ENCODE measurements around the gene PRMT2. TPM values are rescaled to one million over a fixed set of nuclear protein-coding genes. Genes with fewer than 3 reads are reported as not detected.
"Not testable (repeated sequence)": the region's sequence is repeated elsewhere in the genome, so short reads cannot be mapped to it uniquely, and the experiment has no call there.

Gene PRMT2
- total RNA-seq, 2 donors from 2014 or later: 64.7 to 92.4 TPM

DNA sequence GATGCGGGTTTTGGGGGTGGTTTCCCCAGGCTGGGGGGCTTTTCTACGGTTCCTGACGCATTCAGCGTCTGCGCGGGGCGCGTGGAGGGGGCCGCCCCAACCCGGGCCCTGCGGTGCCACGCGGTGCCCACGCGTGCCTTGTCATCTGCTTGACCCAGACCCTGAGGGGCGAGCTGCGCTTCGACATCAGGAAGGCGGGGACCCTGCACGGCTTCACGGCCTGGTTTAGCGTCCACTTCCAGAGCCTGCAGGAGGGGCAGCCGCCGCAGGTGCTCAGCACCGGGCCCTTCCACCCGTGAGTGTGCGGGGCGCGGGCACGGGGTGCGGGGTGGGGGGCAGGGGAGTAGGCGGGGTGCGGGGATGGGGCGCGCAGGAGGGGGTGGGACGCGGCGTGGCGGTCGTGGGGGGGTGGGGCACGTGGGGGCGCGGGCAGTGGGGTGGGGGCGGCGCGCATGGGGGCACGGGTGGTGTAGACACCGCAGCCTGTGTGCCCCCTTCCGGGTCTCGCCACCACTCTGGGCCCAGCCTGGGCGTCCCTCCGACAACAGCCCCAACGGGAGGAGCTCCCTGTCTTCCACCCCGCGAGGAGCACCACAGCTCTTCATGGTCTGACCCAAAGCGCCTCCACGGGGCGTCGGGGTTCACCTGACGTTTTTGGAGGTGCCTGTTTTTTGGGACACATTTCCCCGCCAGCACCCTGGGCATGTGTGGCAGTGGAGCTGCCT lies 26.3 kb downstream of the PRMT2 start:
- no peak overlapping the region for H3K27ac Mint-ChIP-seq
- H3K4me3 Mint-ChIP-seq: no peak overlapping the region
- peaks cover 9 to 18% of the 10 kb centered on the region in 2 donors for H3K4me1 Mint-ChIP-seq (ENCODE audit: low read depth in 2 of 2)
- no peaks in the 10 kb centered on the region for H3K27me3 Mint-ChIP-seq
- no peaks in the 10 kb centered on the region for H3K9me3 Mint-ChIP-seq
- H3K36me3 Mint-ChIP-seq: peaks cover 11% of the 10 kb centered on the region
- DNase-seq (ENCODE audit: low spot score): no peak
- no peak for ATAC-seq

GRCh38 chr21:46662367-46662654 lies 26.8 kb downstream of the PRMT2 start:
- no peak for DNase-seq (ENCODE audit: low spot score)
- Mint-ChIP-seq H3K9me3 (no peaks in the 10 kb centered on the region), H3K4me1 (ENCODE audit: low read depth in 2 of 2) (peaks cover 9 to 17% of the 10 kb centered on the region in 2 donors), H3K27me3 (no peaks in the 10 kb centered on the region), H3K4me3 (no peak overlapping the region), H3K36me3 (peaks cover 6% of the 10 kb centered on the region), H3K27ac (no peak overlapping the region)
- ATAC-seq: peak; percentile 3 to 19

GRCh38 chr21:46662765-46663500 lies 27.5 kb downstream of the PRMT2 start:
- ATAC-seq (no peak), DNase-seq (ENCODE audit: low spot score) (no peak)
- Mint-ChIP-seq H3K4me1 (ENCODE audit: low read depth in 2 of 2) (peaks cover 9 to 16% of the 10 kb centered on the region in 2 donors), H3K4me3 (no peak overlapping the region), H3K27ac (no peak overlapping the region), H3K9me3 (no peaks in the 10 kb centered on the region), H3K27me3 (no peaks in the 10 kb centered on the region), H3K36me3 (peaks cover 5% of the 10 kb centered on the region)

- Mint-ChIP-seq H3K27me3 (no peaks in the 10 kb centered on the region), H3K4me1 (ENCODE audit: low read depth in 2 of 2) (peaks cover 4 to 14% of the 10 kb centered on the region in 2 donors), H3K9me3 (no peaks in the 10 kb centered on the region), H3K27ac (no peak overlapping the region), H3K4me3 (no peak overlapping the region), H3K36me3 (peaks cover 5% of the 10 kb centered on the region)
- no peak for ATAC-seq
- no peak for DNase-seq (ENCODE audit: low spot score)
These were observed 28.3 kb downstream of the PRMT2 start for GRCh38 chr21:46663754-46664153.

- H3K9me3 Mint-ChIP-seq: no peaks in the 10 kb centered on the region
- H3K36me3 Mint-ChIP-seq: peaks cover 5% of the 10 kb centered on the region
- no peak overlapping the region for H3K4me3 Mint-ChIP-seq
- H3K27me3 Mint-ChIP-seq: no peaks in the 10 kb centered on the region
- ATAC-seq (no peak), DNase-seq (ENCODE audit: low spot score) (no peak)
- peaks cover 4 to 11% of the 10 kb centered on the region in 2 donors for H3K4me1 Mint-ChIP-seq (ENCODE audit: low read depth in 2 of 2)
- H3K27ac Mint-ChIP-seq: no peak overlapping the region
These were observed 29.0 kb downstream of the PRMT2 start for GRCh38 chr21:46664316-46664995.

DNA sequence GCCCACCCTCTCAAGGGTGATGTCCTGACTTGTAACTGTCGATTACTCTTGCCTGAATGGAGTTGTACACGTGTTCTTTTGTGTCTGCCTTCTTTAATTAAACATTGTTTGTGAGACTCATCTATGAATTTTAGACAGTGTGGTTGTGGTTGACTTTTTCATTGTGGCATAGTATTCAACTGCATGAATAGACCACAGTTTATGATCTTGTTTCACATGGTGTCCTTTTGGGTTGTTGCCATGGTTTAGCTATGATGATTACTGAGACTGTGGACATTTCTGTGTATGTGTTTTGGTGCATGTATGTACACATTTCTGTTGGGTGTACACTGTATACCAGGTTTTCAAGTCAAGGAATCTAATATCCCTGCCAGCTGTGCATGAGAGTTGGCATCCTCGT lies 30.1 kb downstream of the PRMT2 start:
- Mint-ChIP-seq H3K27me3 (peaks cover 0 to 3% of the 10 kb centered on the region in 2 donors), H3K36me3 (peaks cover 5% of the 10 kb centered on the region), H3K4me1 (ENCODE audit: low read depth in 2 of 2) (peaks cover 4 to 11% of the 10 kb centered on the region in 2 donors), H3K4me3 (peak overlapping the region; percentile 11), H3K27ac (no peak overlapping the region), H3K9me3 (no peaks in the 10 kb centered on the region)
- ATAC-seq (no peak), DNase-seq (ENCODE audit: low spot score) (no peak)

DNA sequence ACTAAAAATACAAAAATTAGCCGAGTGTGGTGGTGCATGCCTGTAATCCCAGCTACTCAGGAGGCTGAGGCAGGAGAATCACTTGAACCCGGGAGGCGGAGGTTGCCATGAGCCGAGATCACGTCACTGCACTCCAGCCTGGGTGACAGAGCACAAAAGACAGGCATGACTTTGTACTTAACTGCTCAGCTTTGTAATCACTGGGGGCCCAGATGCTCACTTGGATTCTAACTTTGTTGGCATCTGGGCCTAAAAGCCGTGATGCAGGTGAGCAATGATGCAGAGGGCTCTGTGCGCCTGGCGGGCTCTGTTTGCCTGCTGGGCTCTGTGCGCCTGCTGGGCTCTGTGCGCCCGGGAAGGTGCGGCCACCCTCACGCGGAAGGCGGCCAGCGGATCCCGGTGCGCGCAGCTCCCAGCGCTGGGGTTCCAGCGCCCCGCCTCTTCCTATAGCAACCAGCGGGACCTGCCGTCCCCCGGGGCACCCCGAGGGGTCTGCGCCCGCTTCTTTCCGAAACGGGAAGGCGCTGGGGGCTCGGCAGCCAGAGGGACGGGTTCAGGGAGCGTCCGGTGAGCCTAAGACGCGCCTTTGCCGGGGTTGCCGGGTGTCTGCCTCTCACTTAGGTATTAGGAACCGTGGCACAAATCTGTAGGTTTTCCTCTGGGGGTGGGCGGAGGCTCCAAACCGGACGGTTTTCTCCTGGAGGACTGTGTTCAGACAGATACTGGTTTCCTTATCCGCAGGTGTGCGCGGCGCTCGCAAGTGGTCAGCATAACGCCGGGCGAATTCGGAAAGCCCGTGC lies 31.7 kb downstream of the PRMT2 start:
- Mint-ChIP-seq H3K4me1 (ENCODE audit: low read depth in 2 of 2) (peaks cover 4 to 11% of the 10 kb centered on the region in 2 donors), H3K9me3 (no peaks in the 10 kb centered on the region), H3K27me3 (peaks cover 0 to 3% of the 10 kb centered on the region in 2 donors), H3K36me3 (peaks cover 5% of the 10 kb centered on the region), H3K4me3 (peak overlapping the region; percentile 84), H3K27ac (no peak overlapping the region)
- DNase-seq (ENCODE audit: low spot score) (no peak), ATAC-seq (peak; percentile 47 to 63)

DNA sequence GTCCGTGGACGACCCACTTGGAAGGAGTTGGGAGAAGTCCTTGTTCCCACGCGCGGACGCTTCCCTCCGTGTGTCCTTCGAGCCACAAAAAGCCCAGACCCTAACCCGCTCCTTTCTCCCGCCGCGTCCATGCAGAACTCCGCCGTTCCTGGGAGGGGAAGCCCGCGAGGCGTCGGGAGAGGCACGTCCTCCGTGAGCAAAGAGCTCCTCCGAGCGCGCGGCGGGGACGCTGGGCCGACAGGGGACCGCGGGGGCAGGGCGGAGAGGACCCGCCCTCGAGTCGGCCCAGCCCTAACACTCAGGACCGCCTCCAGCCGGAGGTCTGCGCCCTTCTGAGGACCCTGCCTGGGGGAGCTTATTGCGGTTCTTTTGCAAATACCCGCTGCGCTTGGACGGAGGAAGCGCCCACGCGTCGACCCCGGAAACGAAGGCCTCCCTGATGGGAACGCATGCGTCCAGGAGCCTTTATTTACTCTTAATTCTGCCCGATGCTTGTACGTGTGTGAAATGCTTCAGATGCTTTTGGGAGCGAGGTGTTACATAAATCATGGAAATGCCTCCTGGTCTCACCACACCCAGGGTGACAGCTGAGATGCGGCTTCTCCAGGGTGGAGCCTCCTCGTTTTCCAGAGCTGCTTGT lies 32.4 kb downstream of the PRMT2 start:
- ATAC-seq (peak; percentile 50 to 66), DNase-seq (ENCODE audit: low spot score) (no peak)
- H3K36me3 Mint-ChIP-seq: peaks cover 5% of the 10 kb centered on the region
- no peak overlapping the region for H3K27ac Mint-ChIP-seq
- peak overlapping the region; percentile 84 for H3K4me3 Mint-ChIP-seq
- no peaks in the 10 kb centered on the region for H3K9me3 Mint-ChIP-seq
- H3K4me1 Mint-ChIP-seq (ENCODE audit: low read depth in 2 of 2): peaks cover 4 to 11% of the 10 kb centered on the region in 2 donors
- H3K27me3 Mint-ChIP-seq: peaks cover 0 to 3% of the 10 kb centered on the region in 2 donors

- peak overlapping the region; percentile 84 for H3K4me3 Mint-ChIP-seq
- no peak for ATAC-seq
- peaks cover 5% of the 10 kb centered on the region for H3K36me3 Mint-ChIP-seq
- H3K9me3 Mint-ChIP-seq: no peaks in the 10 kb centered on the region
- DNase-seq (ENCODE audit: low spot score): no peak
- H3K27ac Mint-ChIP-seq: no peak overlapping the region
- H3K27me3 Mint-ChIP-seq: peaks cover 0 to 3% of the 10 kb centered on the region in 2 donors
- peaks cover 4 to 6% of the 10 kb centered on the region in 2 donors for H3K4me1 Mint-ChIP-seq (ENCODE audit: low read depth in 2 of 2)
These were observed 32.9 kb downstream of the PRMT2 start for GRCh38 chr21:46668381-46668780.

- not testable (repeated sequence) for H3K27me3 Mint-ChIP-seq; DNase-seq (ENCODE audit: low spot score); H3K4me3 Mint-ChIP-seq; H3K4me1 Mint-ChIP-seq (ENCODE audit: low read depth in 2 of 2); H3K27ac Mint-ChIP-seq; H3K36me3 Mint-ChIP-seq; ATAC-seq; H3K9me3 Mint-ChIP-seq
These were observed 33.4 kb downstream of the PRMT2 start for GRCh38 chr21:46668904-46669303.

DNA sequence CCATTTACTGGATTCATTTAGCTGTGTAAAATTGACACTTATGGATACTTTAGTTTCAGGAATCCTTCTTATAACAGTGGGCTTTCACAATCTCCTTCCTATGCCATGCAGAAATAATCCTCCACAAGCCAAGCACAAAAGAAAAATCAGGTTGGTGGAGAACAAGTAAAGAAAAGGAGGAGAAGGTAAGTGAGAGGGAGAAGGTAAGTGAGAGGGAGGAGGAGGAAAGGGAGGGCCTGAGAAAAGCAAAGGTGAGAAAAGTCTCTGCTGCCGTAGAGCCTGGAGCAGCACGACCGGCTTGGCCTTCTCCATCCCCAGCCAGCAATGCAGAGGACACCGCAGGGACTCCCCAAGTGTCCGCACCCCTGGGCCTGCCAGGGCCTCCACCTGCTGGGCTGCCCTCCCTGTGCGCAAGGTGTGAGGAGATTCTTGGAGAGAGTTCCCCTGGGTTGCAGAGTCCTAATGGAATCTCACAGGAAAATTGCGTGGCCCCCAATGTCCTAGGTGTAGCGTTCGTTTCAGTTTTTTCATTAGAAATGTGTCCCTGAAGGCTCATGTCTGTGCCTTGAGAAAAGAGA lies 39.0 kb downstream of the PRMT2 start:
- peaks cover 0 to 3% of the 10 kb centered on the region in 2 donors for H3K27me3 Mint-ChIP-seq
- H3K9me3 Mint-ChIP-seq: no peaks in the 10 kb centered on the region
- H3K36me3 Mint-ChIP-seq: no peaks in the 10 kb centered on the region
- ATAC-seq (no peak), DNase-seq (ENCODE audit: low spot score) (no peak)
- H3K4me1 Mint-ChIP-seq (ENCODE audit: low read depth in 2 of 2): peaks cover 0 to 3% of the 10 kb centered on the region in 2 donors
- H3K4me3 Mint-ChIP-seq: no peak overlapping the region
- no peak overlapping the region for H3K27ac Mint-ChIP-seq

DNA sequence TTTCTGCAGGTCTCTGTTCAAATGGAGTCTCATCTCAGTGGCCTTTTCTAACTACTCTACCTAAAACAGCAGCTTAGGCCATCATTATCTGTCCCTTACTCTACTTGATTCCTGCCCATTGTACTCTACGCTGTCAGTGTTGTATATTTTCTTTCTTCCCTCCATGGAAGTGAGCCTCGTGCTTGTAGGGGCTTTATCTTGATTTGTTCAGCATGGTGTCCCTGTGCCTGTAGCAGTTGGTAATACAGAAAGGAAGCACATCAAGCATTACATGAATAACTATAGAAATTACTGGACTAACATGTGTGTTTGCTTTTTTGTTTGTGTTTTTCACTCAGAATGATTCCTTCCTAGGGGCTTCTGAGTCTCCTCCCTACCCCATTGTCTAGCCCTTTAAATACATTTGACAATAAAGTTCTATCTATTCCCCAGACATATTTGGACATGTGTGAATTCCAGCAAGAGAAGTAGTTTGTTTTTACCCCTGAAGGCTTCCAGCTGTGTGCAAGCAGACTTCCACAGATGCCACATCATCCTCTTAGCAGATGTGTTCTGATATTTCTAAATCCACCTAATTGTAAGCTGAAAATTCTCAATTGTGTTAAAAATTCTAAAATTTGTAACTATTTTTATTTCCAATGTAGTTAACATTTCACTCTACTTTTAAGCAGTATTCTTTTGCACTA lies 40.3 kb downstream of the PRMT2 start:
- DNase-seq (ENCODE audit: low spot score): no peak
- H3K9me3 Mint-ChIP-seq: no peaks in the 10 kb centered on the region
- peaks cover 0 to 5% of the 10 kb centered on the region in 2 donors for H3K27me3 Mint-ChIP-seq
- no peak overlapping the region for H3K4me3 Mint-ChIP-seq
- ATAC-seq: no peak
- H3K4me1 Mint-ChIP-seq (ENCODE audit: low read depth in 2 of 2): peaks cover 0 to 3% of the 10 kb centered on the region in 2 donors
- H3K36me3 Mint-ChIP-seq: no peaks in the 10 kb centered on the region
- no peak overlapping the region for H3K27ac Mint-ChIP-seq

Data from natural killer cell treated with Interleukin-12 subunit alpha and Interleukin-12 subunit beta and Interleukin-15 and Interleukin-18, amount 100 ng/mL, for 72 hours (primary cell).